Astrocyte (in vitro differentiated cells and primary cell): Measurements from ENCODE around the gene FAM13A. TPM values are rescaled to one million over a fixed set of nuclear protein-coding genes. Genes with fewer than 3 reads are reported as not detected.

Source experiments
- DNase-seq: peaks from one replicate; pipeline ENCODE4 v3.0.0-alpha.2; 2010; ENCODE audit warnings: low read depth
- FAIRE-seq: peaks from 2 replicates; lab custom pipeline; 2011; peaks lifted over from hg19 to GRCh38; lab: Jason Lieb, UNC
- H2AFZ ChIP-seq: 2 replicates; pipeline ENCODE4 v1.6.0; 2012; ENCODE audit warnings: low read depth, low read length, inconsistent platforms
- H3K27ac ChIP-seq: 2 replicates; pipeline ENCODE4 v1.5.1; 2011; ENCODE audit warnings: low read depth, low read length, inconsistent platforms
- H3K27me3 ChIP-seq: 2 replicates; pipeline ENCODE4 v1.6.0; 2011; ENCODE audit warnings: low read length, inconsistent platforms; ENCODE audit not compliant: insufficient read depth
- H3K36me3 ChIP-seq: 2 replicates; pipeline ENCODE4 v1.5.1; 2011; ENCODE audit warnings: low read length, inconsistent platforms; ENCODE audit not compliant: insufficient read depth
- H3K4me1 ChIP-seq: 2 replicates; pipeline ENCODE4 v1.5.1; 2011; ENCODE audit warnings: low read length, inconsistent platforms; ENCODE audit not compliant: insufficient read depth
- H3K4me2 ChIP-seq: 2 replicates; pipeline ENCODE4 v1.6.0; 2012; ENCODE audit warnings: low read length, inconsistent platforms
- H3K4me3 ChIP-seq: 2 replicates; pipeline ENCODE4 v1.5.1; 2011; ENCODE audit warnings: low read depth, mild to moderate bottlenecking, low read length, inconsistent platforms; ENCODE audit not compliant: insufficient read depth
- H3K79me2 ChIP-seq: 2 replicates; pipeline ENCODE4 v1.6.0; 2012; ENCODE audit warnings: mild to moderate bottlenecking, low read length, inconsistent platforms; ENCODE audit not compliant: insufficient read depth
- H3K9ac ChIP-seq: 2 replicates; pipeline ENCODE4 v1.6.0; 2012; ENCODE audit warnings: mild to moderate bottlenecking, low read length, inconsistent platforms
- H3K9me3 ChIP-seq: 2 replicates; pipeline ENCODE4 v1.5.1; 2012; ENCODE audit warnings: low read depth, mild to moderate bottlenecking, low read length, inconsistent platforms; ENCODE audit not compliant: insufficient read depth
- H4K20me1 ChIP-seq: 2 replicates; pipeline ENCODE4 v1.6.0; 2012; ENCODE audit warnings: low read length, inconsistent platforms; ENCODE audit not compliant: insufficient read depth
- H3K27ac Mint-ChIP-seq: one replicate; pipeline ENCODE4 v1.8.0; 2021; ENCODE audit warnings: mild to moderate bottlenecking, mixed read lengths; ENCODE audit not compliant: unreplicated experiment
- H3K27me3 Mint-ChIP-seq: one replicate; pipeline ENCODE4 v1.8.0; 2021; ENCODE audit warnings: low read depth, mixed read lengths; ENCODE audit not compliant: unreplicated experiment
- H3K36me3 Mint-ChIP-seq: one replicate; pipeline ENCODE4 v1.8.0; 2021; ENCODE audit warnings: low read depth, mixed read lengths; ENCODE audit not compliant: unreplicated experiment
- H3K4me1 Mint-ChIP-seq: one replicate; pipeline ENCODE4 v1.8.0; 2021; ENCODE audit warnings: low read depth, mixed read lengths; ENCODE audit not compliant: unreplicated experiment
- H3K4me3 Mint-ChIP-seq: one replicate; pipeline ENCODE4 v1.8.0; 2021; ENCODE audit warnings: mild to moderate bottlenecking, moderate library complexity, mixed read lengths; ENCODE audit not compliant: unreplicated experiment
- H3K9me3 Mint-ChIP-seq: one replicate; pipeline ENCODE4 v1.8.0; 2021; ENCODE audit warnings: mild to moderate bottlenecking, mixed read lengths; ENCODE audit not compliant: unreplicated experiment
- CTCF ChIP-seq: IDR thresholded peaks from 2 replicates; pipeline ENCODE4 v1.5.1; 2011; ENCODE audit warnings: low read depth, mild to moderate bottlenecking, inconsistent platforms, low read length, moderate library complexity; ENCODE audit not compliant: insufficient read depth
- EZH2 ChIP-seq: IDR thresholded peaks from 2 replicates; pipeline ENCODE4 v1.6.1; 2012; ENCODE audit warnings: mild to moderate bottlenecking, low read length, inconsistent platforms; ENCODE audit not compliant: insufficient read depth
- total RNA-seq: library from RNA; stranded (reverse); gene quantifications from 2 replicates; pipeline ENCODE4 v1.2.1, GENCODE V29; 2021

The FAM13A gene
- total RNA-seq, 1 donor from 2014 or later = 12.0 TPM

- no peaks in the 10 kb centered on the region for H4K20me1 ChIP-seq
- H3K36me3 ChIP-seq = no peaks in the 10 kb centered on the region
- no peak overlapping the region for H3K4me2 ChIP-seq
- H3K4me3 Mint-ChIP-seq = no peak overlapping the region
- H3K27me3 ChIP-seq = no peaks in the 10 kb centered on the region
- no peak overlapping the region for H3K4me3 ChIP-seq
- H3K9ac ChIP-seq = no peak overlapping the region
- H3K27me3 Mint-ChIP-seq = no peaks in the 10 kb centered on the region
- no peaks in the 10 kb centered on the region for H3K9me3 ChIP-seq
- FAIRE-seq (no peak), DNase-seq (no peak)
- no peaks in the 10 kb centered on the region for H3K79me2 ChIP-seq
- H3K36me3 Mint-ChIP-seq = no peaks in the 10 kb centered on the region
- H2AFZ ChIP-seq = no peak overlapping the region
- H3K27ac ChIP-seq = no peak overlapping the region
- no peaks in the 10 kb centered on the region for H3K4me1 Mint-ChIP-seq
- H3K9me3 Mint-ChIP-seq = no peaks in the 10 kb centered on the region
- TF ChIP-seq CTCF = no peak
- no peak for TF ChIP-seq EZH2
- no peak overlapping the region for H3K27ac Mint-ChIP-seq
- no peaks in the 10 kb centered on the region for H3K4me1 ChIP-seq
Measured at GRCh38 chr4:89026542-89026941, 30.4 kb downstream of the FAM13A start.

GRCh38 chr4:89024051-89024675, 32.8 kb downstream of the FAM13A start:
- H3K4me1 ChIP-seq = no peaks in the 10 kb centered on the region
- H3K27ac ChIP-seq = no peak overlapping the region
- no peak overlapping the region for H3K4me2 ChIP-seq
- Mint-ChIP-seq H3K9me3 (no peaks in the 10 kb centered on the region), H3K27me3 (no peaks in the 10 kb centered on the region), H3K36me3 (no peaks in the 10 kb centered on the region), H3K27ac (no peak overlapping the region), H3K4me1 (no peaks in the 10 kb centered on the region), H3K4me3 (no peak overlapping the region)
- H3K9ac ChIP-seq = no peak overlapping the region
- no peaks in the 10 kb centered on the region for H3K9me3 ChIP-seq
- H2AFZ ChIP-seq = no peak overlapping the region
- DNase-seq = peak; percentile 51
- H3K4me3 ChIP-seq = no peak overlapping the region
- no peaks in the 10 kb centered on the region for H3K27me3 ChIP-seq
- H3K79me2 ChIP-seq = no peaks in the 10 kb centered on the region
- TF ChIP-seq CTCF (peak; percentile 87), EZH2 (no peak)
- H4K20me1 ChIP-seq = no peaks in the 10 kb centered on the region
- peak; percentile 75 for FAIRE-seq
- no peaks in the 10 kb centered on the region for H3K36me3 ChIP-seq

- peaks cover 4% of the 10 kb centered on the region for H3K36me3 Mint-ChIP-seq
- Histone ChIP-seq H3K27me3 (no peaks in the 10 kb centered on the region), H3K9me3 (no peaks in the 10 kb centered on the region), H3K4me3 (no peak overlapping the region), H3K79me2 (no peaks in the 10 kb centered on the region), H3K4me1 (no peaks in the 10 kb centered on the region), H3K36me3 (peaks cover 1% of the 10 kb centered on the region), H2AFZ (no peak overlapping the region), H3K9ac (no peak overlapping the region), H3K27ac (no peak overlapping the region), H4K20me1 (no peaks in the 10 kb centered on the region), H3K4me2 (no peak overlapping the region)
- FAIRE-seq (no peak), DNase-seq (no peak)
- no peaks in the 10 kb centered on the region for H3K27me3 Mint-ChIP-seq
- no peaks in the 10 kb centered on the region for H3K9me3 Mint-ChIP-seq
- H3K4me1 Mint-ChIP-seq = no peaks in the 10 kb centered on the region
- no peak overlapping the region for H3K27ac Mint-ChIP-seq
- TF ChIP-seq CTCF (no peak), EZH2 (no peak)
- H3K4me3 Mint-ChIP-seq = no peak overlapping the region
Measured at GRCh38 chr4:89023140-89023539, 33.8 kb downstream of the FAM13A start.
